GM12892 (cell line): ENCODE data around the gene AOPEP.

Experiments
- POLR2A ChIP-seq: IDR thresholded peaks from 2 replicates; pipeline ENCODE4 v1.6.1; 2011; ENCODE audit warnings: low read depth, low read length, control low read depth
- POLR2AphosphoS5 ChIP-seq: IDR thresholded peaks from 2 replicates; pipeline ENCODE4 v1.6.1; 2011; ENCODE audit warnings: low read depth, low read length, control low read depth

GRCh38 chr9:95076696-95077052, 350.2 kb downstream of the AOPEP start:
- no peak for TF ChIP-seq POLR2A
- no peak for TF ChIP-seq POLR2AphosphoS5
